SK-N-SH (cell line): ENCODE data around the gene GRPEL2. TPM values are rescaled to one million over a fixed set of nuclear protein-coding genes. Genes with fewer than 3 reads are reported as not detected.

Experiments used
- CTCF ChIA-PET: fragments of 300-600, 350-600 bp; formaldehyde crosslinking; extraction: SDS; loops from one replicate; lab custom pipeline; 2021; lab: Yijun Ruan, JAX
- POLR2A ChIA-PET: fragments of 350-600 bp; sonication (Branson Sonifier 250); formaldehyde crosslinking; extraction: SDS; loops from one replicate; lab custom pipeline; 2020; ENCODE audit warnings: antibody characterized with exemption, inconsistent platforms; lab: Yijun Ruan, JAX
- DNase-seq: peaks from one replicate; pipeline ENCODE4 v3.0.0; 2012
- H2AFZ ChIP-seq: fragments of 200-600 bp; sonication (generic); 2 replicates; pipeline ENCODE4 v1.8.1; 2016; ENCODE audit warnings: antibody characterized with exemption, mild to moderate bottlenecking, low read depth
- H3F3A ChIP-seq: fragments of 200-600 bp; sonication (generic); replicated peaks from 2 replicates; pipeline ENCODE3; 2016; ENCODE audit warnings: antibody characterized with exemption, mild to moderate bottlenecking; ENCODE audit not compliant: insufficient read depth
- H3K27ac ChIP-seq, 2 experiments: fragments of 200-500 bp in 1 of 2; fragments of 200-600 bp in 1 of 2; sonication (Bioruptor generic) in 1 of 2; sonication (generic), shearing (Covaris generic) in 1 of 2; 2 replicates each; pipeline versions ENCODE4 v1.5.1 to v1.6.1; 2014 to 2016; ENCODE audit warnings: low read depth in 2 of 2, inconsistent platforms in 1 of 2, low read length in 1 of 2, mild to moderate bottlenecking in 1 of 2, mixed read lengths in 1 of 2
- H3K27me3 ChIP-seq: fragments of 200-600 bp; sonication (generic), shearing (Covaris generic); 2 replicates; pipeline ENCODE4 v1.6.1; 2016; ENCODE audit warnings: mixed run types; ENCODE audit not compliant: insufficient read depth
- H3K36me3 ChIP-seq, 2 experiments: fragments of 200-500 bp in 1 of 2; fragments of 200-600 bp in 1 of 2; sonication (Bioruptor generic) in 1 of 2; sonication (generic) in 1 of 2; replicated peaks in 1 of 2; 2 replicates each; pipeline versions ENCODE3 to v1.5.1; 2014 to 2016; ENCODE audit warnings: low read length in 1 of 2, mild to moderate bottlenecking in 1 of 2; ENCODE audit not compliant: insufficient read depth in 2 of 2, control insufficient read depth in 1 of 2
- H3K4me1 ChIP-seq, 2 experiments: fragments of 200-500 bp in 1 of 2; fragments of 200-600 bp in 1 of 2; sonication (Bioruptor generic) in 1 of 2; sonication (generic), shearing (Covaris generic) in 1 of 2; 2 replicates each; pipeline versions ENCODE4 v1.5.1 to v1.6.1; 2014 to 2016; ENCODE audit warnings: low read depth in 1 of 2, low read length in 1 of 2, mixed run types in 1 of 2; ENCODE audit not compliant: insufficient read depth in 2 of 2, control insufficient read depth in 1 of 2
- H3K4me2 ChIP-seq: fragments of 200-600 bp; sonication (generic), shearing (Covaris generic); 2 replicates; pipeline ENCODE4 v1.6.1; 2017; ENCODE audit warnings: mixed run types
- H3K4me3 ChIP-seq, 2 experiments: fragments of 200-500 bp in 1 of 2; fragments of 200-600 bp in 1 of 2; sonication (Bioruptor generic) in 1 of 2; sonication (generic), shearing (Covaris generic) in 1 of 2; 2 replicates each; pipeline versions ENCODE4 v1.5.1 to v1.8.1; 2014 to 2016; ENCODE audit warnings: low read depth in 2 of 2, inconsistent platforms in 1 of 2, low read length in 1 of 2, mild to moderate bottlenecking in 1 of 2, mixed read lengths in 1 of 2, moderate library complexity in 1 of 2
- H3K79me2 ChIP-seq: fragments of 200-600 bp; sonication (generic); 2 replicates; pipeline ENCODE4 v1.8.1; 2017; ENCODE audit warnings: mild to moderate bottlenecking; ENCODE audit not compliant: insufficient read depth
- H3K9ac ChIP-seq: fragments of 200-600 bp; sonication (generic); 2 replicates; pipeline ENCODE4 v1.6.1; 2017; ENCODE audit warnings: mixed run types
- H3K9me2 ChIP-seq: fragments of 200-600 bp; sonication (generic); 2 replicates; pipeline ENCODE4 v1.6.1; 2017; ENCODE audit warnings: mixed run types
- H3K9me3 ChIP-seq: fragments of 200-600 bp; sonication (generic); 2 replicates; pipeline ENCODE4 v1.6.1; 2017; ENCODE audit warnings: mixed run types, mild to moderate bottlenecking, moderate library complexity
- H4K20me1 ChIP-seq: fragments of 200-600 bp; sonication (generic); 2 replicates; pipeline ENCODE4 v1.6.1; 2017; ENCODE audit warnings: mild to moderate bottlenecking, mixed run types; ENCODE audit not compliant: insufficient read depth
- CHD2 ChIP-seq: fragments of 150-350 bp; IDR thresholded peaks from 2 replicates; pipeline ENCODE4 v1.6.1; 2018; ENCODE audit warnings: low read length; ENCODE audit not compliant: partially characterized antibody
- CTCF ChIP-seq: fragments of 200-600 bp; sonication (generic); IDR thresholded peaks from 2 replicates; pipeline ENCODE4 v1.6.1; 2017; ENCODE audit warnings: antibody characterized with exemption, mild to moderate bottlenecking, moderate library complexity
- EP300 ChIP-seq, 2 experiments: IDR thresholded peaks; 2 replicates each; pipeline versions ENCODE4 v1.4.0 to v1.6.1; 2012; ENCODE audit warnings: borderline replicate concordance in 1 of 2, low read depth in 1 of 2, low read length in 1 of 2
- FOSL2 ChIP-seq: IDR thresholded peaks from 2 replicates; pipeline ENCODE4 v1.4.0; 2012; ENCODE audit warnings: low read depth, mild to moderate bottlenecking, moderate library complexity, borderline replicate concordance
- JUND ChIP-seq: IDR thresholded peaks from 2 replicates; pipeline ENCODE4 v1.4.0; 2012
- MAX ChIP-seq: IDR thresholded peaks from 2 replicates; pipeline ENCODE4 v1.4.0; 2012; ENCODE audit warnings: low read depth
- MEF2A ChIP-seq: IDR thresholded peaks from 2 replicates; pipeline ENCODE4 v1.4.0; 2012; ENCODE audit warnings: low read depth, borderline replicate concordance
- MXI1 ChIP-seq: IDR thresholded peaks from 2 replicates; pipeline ENCODE4 v1.6.1; 2012; ENCODE audit warnings: mild to moderate bottlenecking, low read depth, low read length, improper control_type of control experiment
- NRF1 ChIP-seq: IDR thresholded peaks from 2 replicates; pipeline ENCODE4 v1.6.1; 2012; ENCODE audit warnings: low read depth, mild to moderate bottlenecking, low read length
- PBX3 ChIP-seq: IDR thresholded peaks from 2 replicates; pipeline ENCODE4; 2012
- POLR2AphosphoS5 ChIP-seq: IDR thresholded peaks from 2 replicates; pipeline ENCODE4 v1.6.1; 2012; ENCODE audit warnings: low read depth, low read length
- RAD21 ChIP-seq: IDR thresholded peaks from 2 replicates; pipeline ENCODE4 v1.6.1; 2012; ENCODE audit warnings: mild to moderate bottlenecking, low read length
- RCOR1 ChIP-seq: fragments of 150-350 bp; IDR thresholded peaks from 2 replicates; pipeline ENCODE4 v1.6.1; 2017; ENCODE audit warnings: antibody characterized with exemption, low read length
- RXRA ChIP-seq: IDR thresholded peaks from 2 replicates; pipeline ENCODE4 v1.4.0; 2012; ENCODE audit warnings: low read depth, mild to moderate bottlenecking, borderline replicate concordance
- SIN3A ChIP-seq: IDR thresholded peaks from 2 replicates; pipeline ENCODE4 v1.6.1; 2012; ENCODE audit warnings: low read depth, mild to moderate bottlenecking, low read length, moderate library complexity, borderline replicate concordance
- TAF1 ChIP-seq: IDR thresholded peaks from 2 replicates; pipeline ENCODE4 v1.6.1; 2012; ENCODE audit warnings: low read depth, mild to moderate bottlenecking, low read length, moderate library complexity, borderline replicate concordance
- TCF12 ChIP-seq: IDR thresholded peaks from 2 replicates; pipeline ENCODE4 v1.4.0; 2012
- YY1 ChIP-seq: IDR thresholded peaks from 2 replicates; pipeline ENCODE4 v1.4.0; 2012; ENCODE audit warnings: low read depth, mild to moderate bottlenecking
- ZBTB33 ChIP-seq: IDR thresholded peaks from 2 replicates; pipeline ENCODE4 v1.4.0; 2012; ENCODE audit warnings: low read depth, borderline replicate concordance
- WGBS: methylation state at CpG from one replicate; pipeline ENCODE4 v1.1.6; 2017; ENCODE audit warnings: low lambda C conversion rate; 5-methylcytosine and 5-hydroxymethylcytosine counted together
- polyA plus RNA-seq, 3 experiments: library from polyadenylated mRNA; depleted of rRNA; stranded (reverse); fragments of >200 nt; gene quantifications; 2 replicates each; pipeline ENCODE4 v1.2.3, GENCODE V29; 2012

GRPEL2 gene
- polyA plus RNA-seq, 1 of the 3 experiments (the other 2 are of a cell fraction): 4.6 TPM

GRCh38 chr5:149344151-149344550 is 1.1 kb upstream of the GRPEL2 start:
- peak overlapping the region; percentile 95 for H2AFZ ChIP-seq
- POLR2A ChIA-PET: interaction anchor here (1.0 to 4.0 kb wide), 3 partner anchors 13 to 24 kb away, joined by 3 to 38 read pairs (median 33); partner anchors contain the start of gene PCYOX1L
- TF ChIP-seq SIN3A: no peak
- no peak for TF ChIP-seq MEF2A
- no peak for TF ChIP-seq POLR2AphosphoS5
- no peak for TF ChIP-seq MAX
- TF ChIP-seq NRF1: no peak
- TF ChIP-seq JUND: no peak
- TF ChIP-seq ZBTB33: no peak
- no peak for TF ChIP-seq FOSL2
- no peak for TF ChIP-seq PBX3
- no peak for TF ChIP-seq YY1
- TF ChIP-seq RCOR1: no peak
- TF ChIP-seq TAF1: no peak
- TF ChIP-seq RXRA: no peak
- no peak for TF ChIP-seq CHD2
- TF ChIP-seq CTCF: no peak
- TF ChIP-seq EP300 (IDR thresholded peaks at IDR 0.05; ENCODE audit: borderline replicate concordance in 1 of 2, low read depth in 1 of 2, low read length in 1 of 2): no peak
- no peak for TF ChIP-seq RAD21
- no peak for TF ChIP-seq MXI1
- TF ChIP-seq TCF12: no peak
- TF ChIP-seq, all 33 proteins: peak for 0
- Histone ChIP-seq H3K79me2 (peaks cover 38% of the 10 kb centered on the region), H3K4me1 (peaks cover 0 to 15% of the 10 kb centered on the region in 2 experiments; a peak in 3 of 4 replicates), H3K36me3 (peaks cover 18 to 21% of the 10 kb centered on the region in 2 experiments), H3K4me2 (peak overlapping the region; percentile 93), H3K9ac (0 out of 2 replicates have a peak overlapping the region, but pooled peaks have one; percentile 83), H3K9me3 (no peaks in the 10 kb centered on the region), H4K20me1 (no peaks in the 10 kb centered on the region; the same call in 1 of the 2 replicates), H3K27ac (no peak overlapping the region), H3F3A (peaks cover 16% of the 10 kb centered on the region), H3K9me2 (no peaks in the 10 kb centered on the region), H3K27me3 (no peaks in the 10 kb centered on the region), H3K4me3 (peak overlapping the region; percentile 94 to 100)
- no peak for DNase-seq
- 47% methylated on average over 2 of the region's 2 CpGs for WGBS
- CTCF ChIA-PET: interaction anchor here (0.8 to 3.5 kb wide), 8 partner anchors 17 to 203 kb away, joined by 3 to 12 read pairs (median 4); partner anchors contain the start of gene ABLIM3
